Keratinocyte (primary cell): ENCODE data around the gene PLEKHA8. TPM values are rescaled to one million over a fixed set of nuclear protein-coding genes. Genes with fewer than 3 reads are reported as not detected.

Source experiments
- DNase-seq: peaks from one replicate; pipeline ENCODE4 v3.0.0-alpha.2; 2011; ENCODE audit warnings: low read depth, missing footprints, low spot score
- FAIRE-seq: peaks from 2 replicates; lab custom pipeline; 2011; peaks lifted over from hg19 to GRCh38; lab: Jason Lieb, UNC
- H2AFZ ChIP-seq: 2 replicates; pipeline ENCODE4 v1.6.0; 2012; ENCODE audit warnings: low read length, control low read depth, inconsistent platforms; ENCODE audit not compliant: control insufficient read depth
- H3K27ac ChIP-seq: 2 replicates; pipeline ENCODE4 v1.5.1; 2011; ENCODE audit warnings: low read length; ENCODE audit not compliant: control insufficient read depth, insufficient read depth
- H3K27me3 ChIP-seq: 3 replicates; pipeline ENCODE4 v1.6.0; 2011; ENCODE audit warnings: low read length; ENCODE audit not compliant: control insufficient read depth, insufficient read depth; ENCODE audit errors: extremely low read depth
- H3K36me3 ChIP-seq, 2 experiments: 2 replicates in 1 of 2; 3 replicates in 1 of 2; pipeline ENCODE4 v1.5.1; 2011; ENCODE audit warnings: low read length in 2 of 2, mild to moderate bottlenecking in 1 of 2; ENCODE audit not compliant: control insufficient read depth in 2 of 2, insufficient read depth in 2 of 2; ENCODE audit errors: extremely low read depth in 1 of 2
- H3K4me1 ChIP-seq: 3 replicates; pipeline ENCODE4 v1.5.1; 2011; ENCODE audit warnings: low read length; ENCODE audit not compliant: control insufficient read depth, insufficient read depth; ENCODE audit errors: extremely low read depth
- H3K4me2 ChIP-seq: 3 replicates; pipeline ENCODE4 v1.6.0; 2011; ENCODE audit warnings: low read depth, low read length; ENCODE audit not compliant: control insufficient read depth, insufficient read depth; ENCODE audit errors: extremely low read depth
- H3K4me3 ChIP-seq, 3 experiments: fragments of 200-600 bp in 1 of 3; sonication (generic) in 1 of 3; 2 replicates in 2 of 3; 3 replicates in 1 of 3; pipeline ENCODE4 v1.5.1; 2011 to 2016; ENCODE audit warnings: low read length in 3 of 3, mild to moderate bottlenecking in 3 of 3, control low read depth in 2 of 3, inconsistent platforms in 1 of 3, low read depth in 1 of 3, mixed read lengths in 1 of 3, mixed run types in 1 of 3, moderate library complexity in 1 of 3; ENCODE audit not compliant: control insufficient read depth in 2 of 3, insufficient read depth in 2 of 3; ENCODE audit errors: extremely low read depth in 1 of 3
- H3K79me2 ChIP-seq: 2 replicates; pipeline ENCODE4 v1.6.0; 2012; ENCODE audit warnings: low read length; ENCODE audit not compliant: control insufficient read depth, insufficient read depth
- H3K9ac ChIP-seq: 3 replicates; pipeline ENCODE4 v1.6.0; 2011; ENCODE audit warnings: low read length; ENCODE audit not compliant: control insufficient read depth, insufficient read depth; ENCODE audit errors: extremely low read depth
- H3K9me1 ChIP-seq: 3 replicates; pipeline ENCODE4 v1.6.0; 2011; ENCODE audit warnings: low read length; ENCODE audit not compliant: control insufficient read depth, insufficient read depth; ENCODE audit errors: extremely low read depth
- H3K9me3 ChIP-seq: 2 replicates; pipeline ENCODE4 v1.5.1; 2012; ENCODE audit warnings: low read depth, low read length; ENCODE audit not compliant: control insufficient read depth
- H4K20me1 ChIP-seq: 3 replicates; pipeline ENCODE4 v1.6.0; 2011; ENCODE audit warnings: low read length; ENCODE audit not compliant: control insufficient read depth, insufficient read depth; ENCODE audit errors: extremely low read depth
- CTCF ChIP-seq, 3 experiments: IDR thresholded peaks in 1 of 3; conservative IDR thresholded peaks in 1 of 3; optimal IDR thresholded peaks in 1 of 3; 2 replicates in 2 of 3; 3 replicates in 1 of 3; pipeline versions ENCODE3 to v1.5.1; 2011; ENCODE audit warnings: low read length in 3 of 3, mild to moderate bottlenecking in 3 of 3, moderate library complexity in 2 of 3, control low read depth in 1 of 3, inconsistent platforms in 1 of 3; ENCODE audit not compliant: insufficient read depth in 2 of 3; ENCODE audit errors: extremely low read depth in 1 of 3
- EZH2 ChIP-seq: IDR thresholded peaks from one replicate; pipeline ENCODE4 v1.6.1; 2012; ENCODE audit warnings: inconsistent platforms, mild to moderate bottlenecking, low read length, moderate library complexity
- dilution Hi-C: fragments of 300-500 bp; cut with MboI; formaldehyde crosslinking; loops from one replicate; pipeline ENCODE4 v1.7.0; 2020; ENCODE audit warnings: low sequenced_read_pairs; ENCODE audit not compliant: extremely low pct_ligation_motif_present
- polyA plus RNA-seq, 5 experiments: library from polyadenylated mRNA; depleted of rRNA in 3 of 5; stranded (reverse) in 3 of 5; stranded (forward) in 1 of 5; unstranded in 1 of 5; fragments of >200 nt; gene quantifications; 1 replicate in 1 of 5; 2 replicates in 3 of 5; 3 replicates in 1 of 5; pipeline versions ENCODE4 v1.2.1 to v1.2.3, GENCODE V29; 2011 to 2012; ENCODE audit warnings: missing spikeins in 2 of 5, low read depth in 1 of 5, low replicate concordance in 1 of 5

Gene PLEKHA8
- polyA plus RNA-seq, 1 donor (not counting 4 experiments of a cell fraction or from before 2014, with no cell fraction given): 9.6 TPM

GRCh38 chr7:30162133-30162532, 133.9 kb downstream of the PLEKHA8 start:
- Histone ChIP-seq H4K20me1 (no peaks in the 10 kb centered on the region), H2AFZ (no peak overlapping the region), H3K9me3 (no peaks in the 10 kb centered on the region), H3K4me1 (peaks cover 55% of the 10 kb centered on the region), H3K36me3 (no peaks in the 10 kb centered on the region), H3K27me3 (no peaks in the 10 kb centered on the region), H3K4me3 (no peak overlapping the region), H3K9ac (no peak overlapping the region), H3K27ac (peak overlapping the region; percentile 87), H3K79me2 (no peaks in the 10 kb centered on the region), H3K4me2 (no peak overlapping the region), H3K9me1 (no peaks in the 10 kb centered on the region)
- TF ChIP-seq CTCF (optimal IDR thresholded peaks at IDR 0.05 in 1 of 3, IDR thresholded peaks at IDR 0.05 in 1 of 3, conservative IDR thresholded peaks at IDR 0.05 in 1 of 3; ENCODE audit: extremely low read depth in 1 of 3, insufficient read depth in 2 of 3, low read length in 3 of 3) (no peak), EZH2 (no peak)
- DNase-seq: no peak
- dilution Hi-C loops: no loop called here
- FAIRE-seq: no peak

GRCh38 chr7:30162622-30163124, 134.5 kb downstream of the PLEKHA8 start:
- H3K9ac ChIP-seq: peak overlapping the region; percentile 65
- peak overlapping the region in 1 of 3 experiments; percentile 41 for H3K4me3 ChIP-seq
- H3K9me1 ChIP-seq: no peaks in the 10 kb centered on the region
- no peaks in the 10 kb centered on the region for H3K27me3 ChIP-seq
- H4K20me1 ChIP-seq: no peaks in the 10 kb centered on the region
- no peaks in the 10 kb centered on the region for H3K36me3 ChIP-seq
- H2AFZ ChIP-seq: peak overlapping the region; percentile 37
- H3K79me2 ChIP-seq: no peaks in the 10 kb centered on the region
- peak; percentile 73 for FAIRE-seq
- peak overlapping the region; percentile 87 for H3K27ac ChIP-seq
- TF ChIP-seq EZH2: no peak
- no peak for TF ChIP-seq CTCF (optimal IDR thresholded peaks at IDR 0.05 in 1 of 3, IDR thresholded peaks at IDR 0.05 in 1 of 3, conservative IDR thresholded peaks at IDR 0.05 in 1 of 3; ENCODE audit: extremely low read depth in 1 of 3, insufficient read depth in 2 of 3, low read length in 3 of 3)
- peaks cover 56% of the 10 kb centered on the region for H3K4me1 ChIP-seq
- H3K9me3 ChIP-seq: no peaks in the 10 kb centered on the region
- no peak for DNase-seq
- H3K4me2 ChIP-seq: peak overlapping the region; percentile 73
- dilution Hi-C loops: no loop called here
